KOPT-K1 (cell line): ENCODE measurements around the gene MRGPRG.

Source experiments
- H3K27ac ChIP-seq: fragments of 200-600 bp; sonication (generic); 2 replicates; pipeline ENCODE4 v1.5.1; 2016; ENCODE audit warnings: antibody characterized with exemption, mild to moderate bottlenecking, low read depth, low read length; ENCODE audit not compliant: poor library complexity, severe bottlenecking
- H3K36me3 ChIP-seq: fragments of 200-600 bp; sonication (generic); 2 replicates; pipeline ENCODE4 v1.5.1; 2017; ENCODE audit warnings: antibody characterized with exemption, mild to moderate bottlenecking, low read length, moderate library complexity; ENCODE audit not compliant: insufficient read depth
- H3K9me3 ChIP-seq: fragments of 200-600 bp; sonication (generic); 2 replicates; pipeline ENCODE4 v1.5.1; 2017; ENCODE audit warnings: antibody characterized with exemption, low read length, mild to moderate bottlenecking; ENCODE audit not compliant: insufficient read depth, poor library complexity, severe bottlenecking

The MRGPRG gene

GRCh38 chr11:3220521-3221407 lies 2.2 kb upstream of the MRGPRG start:
- H3K36me3 ChIP-seq = no peaks in the 10 kb centered on the region
- no peak overlapping the region for H3K27ac ChIP-seq
- H3K9me3 ChIP-seq = no peaks in the 10 kb centered on the region

- no peaks in the 10 kb centered on the region for H3K9me3 ChIP-seq
- no peaks in the 10 kb centered on the region for H3K36me3 ChIP-seq
- H3K27ac ChIP-seq = no peak overlapping the region
These were observed 1.5 kb upstream of the MRGPRG start for GRCh38 chr11:3220101-3220500.

GRCh38 chr11:3219281-3219892 lies 774 bp upstream of the MRGPRG start:
- no peaks in the 10 kb centered on the region for H3K36me3 ChIP-seq

GRCh38 chr11:3217818-3218482 lies 663 bp downstream of the MRGPRG start:
- Histone ChIP-seq H3K36me3 (no peaks in the 10 kb centered on the region), H3K27ac (no peak overlapping the region), H3K9me3 (no peaks in the 10 kb centered on the region)

More at GRCh38 chr11:3219281-3219892, 774 bp upstream of the MRGPRG start:
- no peak overlapping the region for H3K27ac ChIP-seq
- no peaks in the 10 kb centered on the region for H3K9me3 ChIP-seq

- no peaks in the 10 kb centered on the region for H3K9me3 ChIP-seq
These were observed 2.5 kb downstream of the MRGPRG start for GRCh38 chr11:3216027-3216525.

GRCh38 chr11:3215346-3216026 lies 3.1 kb downstream of the MRGPRG start:
- no peaks in the 10 kb centered on the region for H3K9me3 ChIP-seq
- no peaks in the 10 kb centered on the region for H3K36me3 ChIP-seq
- no peak overlapping the region for H3K27ac ChIP-seq

More at GRCh38 chr11:3216027-3216525, 2.5 kb downstream of the MRGPRG start:
- H3K27ac ChIP-seq = no peak overlapping the region
- H3K36me3 ChIP-seq = no peaks in the 10 kb centered on the region

GRCh38 chr11:3214420-3214699 lies 4.3 kb downstream of the MRGPRG start:
- Histone ChIP-seq H3K36me3 (no peaks in the 10 kb centered on the region), H3K27ac (no peak overlapping the region), H3K9me3 (no peaks in the 10 kb centered on the region)

- no peaks in the 10 kb centered on the region for H3K9me3 ChIP-seq
- no peak overlapping the region for H3K27ac ChIP-seq
- H3K36me3 ChIP-seq = no peaks in the 10 kb centered on the region
These were observed 4.8 kb downstream of the MRGPRG start for GRCh38 chr11:3213659-3214419.

GRCh38 chr11:3208272-3208671 lies 10.3 kb downstream of the MRGPRG start:
- Histone ChIP-seq H3K9me3 (no peaks in the 10 kb centered on the region), H3K36me3 (no peaks in the 10 kb centered on the region), H3K27ac (no peak overlapping the region)

GRCh38 chr11:3207526-3208189 lies 11.0 kb downstream of the MRGPRG start:
- Histone ChIP-seq H3K9me3 (no peaks in the 10 kb centered on the region), H3K36me3 (no peaks in the 10 kb centered on the region)

GRCh38 chr11:3206922-3207204 lies 11.8 kb downstream of the MRGPRG start:
- Histone ChIP-seq H3K36me3 (no peaks in the 10 kb centered on the region), H3K27ac (no peak overlapping the region), H3K9me3 (no peaks in the 10 kb centered on the region)

More at GRCh38 chr11:3207526-3208189, 11.0 kb downstream of the MRGPRG start:
- H3K27ac ChIP-seq = no peak overlapping the region

GRCh38 chr11:3206156-3206921 lies 12.3 kb downstream of the MRGPRG start:
- Histone ChIP-seq H3K9me3 (no peaks in the 10 kb centered on the region), H3K27ac (no peak overlapping the region), H3K36me3 (no peaks in the 10 kb centered on the region)

- Histone ChIP-seq H3K27ac (no peak overlapping the region), H3K36me3 (no peaks in the 10 kb centered on the region), H3K9me3 (no peaks in the 10 kb centered on the region)
These were observed 13.1 kb downstream of the MRGPRG start for GRCh38 chr11:3205261-3206155.
